Jurkat, Clone E6-1 (cell line): Measurements from ENCODE around the gene SETD7.

Experiments used
- DNase-seq: peaks from one replicate; pipeline ENCODE4 v3.0.0-alpha.2; 2011; ENCODE audit warnings: low read depth, low spot score
- H3K4me3 ChIP-seq: 2 replicates; pipeline ENCODE4 v1.5.1; 2011; ENCODE audit warnings: mild to moderate bottlenecking, low read length, control low read depth, moderate library complexity

SETD7 gene

GRCh38 chr4:139554893-139555704 is 920 bp downstream of the SETD7 start:
- DNase-seq: peak; percentile 78
- H3K4me3 ChIP-seq: peak overlapping the region; percentile 72

GRCh38 chr4:139554642-139554892 is 1.5 kb downstream of the SETD7 start:
- H3K4me3 ChIP-seq: peak overlapping the region; percentile 72
- no peak for DNase-seq

- H3K4me3 ChIP-seq: no peak overlapping the region
- no peak for DNase-seq
Measured at GRCh38 chr4:139553751-139554641, 2.0 kb downstream of the SETD7 start.

GRCh38 chr4:139552517-139553307 is 3.3 kb downstream of the SETD7 start:
- no peak for DNase-seq
- H3K4me3 ChIP-seq: no peak overlapping the region

GRCh38 chr4:139550724-139551429 is 5.1 kb downstream of the SETD7 start:
- H3K4me3 ChIP-seq: no peak overlapping the region
- DNase-seq: no peak

- H3K4me3 ChIP-seq: no peak overlapping the region
- DNase-seq: no peak
Measured at GRCh38 chr4:139547979-139548378, 8.0 kb downstream of the SETD7 start.

- H3K4me3 ChIP-seq: no peak overlapping the region
- no peak for DNase-seq
Measured at GRCh38 chr4:139540632-139541031, 15.4 kb downstream of the SETD7 start.

GRCh38 chr4:139540161-139540560 is 15.9 kb downstream of the SETD7 start:
- no peak for DNase-seq
- H3K4me3 ChIP-seq: no peak overlapping the region

GRCh38 chr4:139537292-139537691 is 18.7 kb downstream of the SETD7 start:
- H3K4me3 ChIP-seq: no peak overlapping the region
- no peak for DNase-seq

- no peak overlapping the region for H3K4me3 ChIP-seq
- DNase-seq: no peak
Measured at GRCh38 chr4:139535871-139536234, 20.2 kb downstream of the SETD7 start.

GRCh38 chr4:139535228-139535870 is 20.7 kb downstream of the SETD7 start:
- no peak overlapping the region for H3K4me3 ChIP-seq
- DNase-seq: no peak

- H3K4me3 ChIP-seq: no peak overlapping the region
- no peak for DNase-seq
Measured at GRCh38 chr4:139534287-139534950, 21.6 kb downstream of the SETD7 start.

- no peak overlapping the region for H3K4me3 ChIP-seq
- DNase-seq: no peak
Measured at GRCh38 chr4:139533511-139533910, 22.5 kb downstream of the SETD7 start.

- DNase-seq: no peak
- no peak overlapping the region for H3K4me3 ChIP-seq
Measured at GRCh38 chr4:139532947-139533346, 23.1 kb downstream of the SETD7 start.

GRCh38 chr4:139530833-139531427 is 25.1 kb downstream of the SETD7 start:
- no peak overlapping the region for H3K4me3 ChIP-seq
- DNase-seq: peak; percentile 24

- no peak overlapping the region for H3K4me3 ChIP-seq
- peak; percentile 23 for DNase-seq
Measured at GRCh38 chr4:139528377-139529005, 27.5 kb downstream of the SETD7 start.

- no peak for DNase-seq
- no peak overlapping the region for H3K4me3 ChIP-seq
Measured at GRCh38 chr4:139526928-139527327, 29.1 kb downstream of the SETD7 start.
